ENCODE results near the gene PCSK5. TPM values are rescaled to one million over a fixed set of nuclear protein-coding genes. Genes with fewer than 3 reads are reported as not detected.

Gene PCSK5
- polyA plus RNA-seq, 1 donor (not counting 4 experiments of a cell fraction or from before 2014, with no cell fraction given) = 1.9 TPM

GRCh38 chr9:76330034-76330433 is 439.6 kb downstream of the PCSK5 start:
- H3K79me2 ChIP-seq (ENCODE audit: control insufficient read depth, insufficient read depth, low read length) = no peaks in the 10 kb centered on the region
- no peak overlapping the region for H3K4me3 ChIP-seq (ENCODE audit: control insufficient read depth in 2 of 3, extremely low read depth in 1 of 3, insufficient read depth in 2 of 3, low read depth in 1 of 3, low read length in 3 of 3)
- H3K4me1 ChIP-seq (ENCODE audit: control insufficient read depth, extremely low read depth, insufficient read depth, low read length) = no peaks in the 10 kb centered on the region
- H3K27ac ChIP-seq (ENCODE audit: control insufficient read depth, insufficient read depth, low read length) = no peak overlapping the region
- no peak overlapping the region for H3K9ac ChIP-seq (ENCODE audit: control insufficient read depth, extremely low read depth, insufficient read depth, low read length)
- no peak overlapping the region for H3K4me2 ChIP-seq (ENCODE audit: control insufficient read depth, extremely low read depth, insufficient read depth, low read depth, low read length)
- H2AFZ ChIP-seq (ENCODE audit: control insufficient read depth, low read length) = no peak overlapping the region
- no peaks in the 10 kb centered on the region for H3K36me3 ChIP-seq (ENCODE audit: control insufficient read depth in 2 of 2, extremely low read depth in 1 of 2, insufficient read depth in 2 of 2, low read length in 2 of 2)
- no peaks in the 10 kb centered on the region for H4K20me1 ChIP-seq (ENCODE audit: control insufficient read depth, extremely low read depth, insufficient read depth, low read length)
- no peaks in the 10 kb centered on the region for H3K9me1 ChIP-seq (ENCODE audit: control insufficient read depth, extremely low read depth, insufficient read depth, low read length)
- dilution Hi-C loops (cut with MboI; ENCODE audit: extremely low pct_ligation_motif_present, low sequenced_read_pairs) = no loop called here
- FAIRE-seq (no peak), DNase-seq (ENCODE audit: low read depth, low spot score) (no peak)
- no peaks in the 10 kb centered on the region for H3K9me3 ChIP-seq (ENCODE audit: control insufficient read depth, low read depth, low read length)
- H3K27me3 ChIP-seq (ENCODE audit: control insufficient read depth, extremely low read depth, insufficient read depth, low read length) = no peaks in the 10 kb centered on the region
- no peak for TF ChIP-seq EZH2 (IDR thresholded peaks at IDR 0.05; ENCODE audit: low read length)
- TF ChIP-seq CTCF (optimal IDR thresholded peaks at IDR 0.05 in 1 of 3, IDR thresholded peaks at IDR 0.05 in 1 of 3, conservative IDR thresholded peaks at IDR 0.05 in 1 of 3; ENCODE audit: extremely low read depth in 1 of 3, insufficient read depth in 2 of 3, low read length in 3 of 3) = no peak

GRCh38 chr9:76333388-76333787 is 442.9 kb downstream of the PCSK5 start:
- no peak overlapping the region for H3K9ac ChIP-seq (ENCODE audit: control insufficient read depth, extremely low read depth, insufficient read depth, low read length)
- FAIRE-seq = no peak

More at GRCh38 chr9:76333388-76333787, 442.9 kb downstream of the PCSK5 start:
- H4K20me1 ChIP-seq (ENCODE audit: control insufficient read depth, extremely low read depth, insufficient read depth, low read length) = no peaks in the 10 kb centered on the region
- no peak overlapping the region for H3K4me3 ChIP-seq (ENCODE audit: control insufficient read depth in 2 of 3, extremely low read depth in 1 of 3, insufficient read depth in 2 of 3, low read depth in 1 of 3, low read length in 3 of 3)
- no peaks in the 10 kb centered on the region for H3K9me3 ChIP-seq (ENCODE audit: control insufficient read depth, low read depth, low read length)
- no peaks in the 10 kb centered on the region for H3K4me1 ChIP-seq (ENCODE audit: control insufficient read depth, extremely low read depth, insufficient read depth, low read length)
- no peak overlapping the region for H3K4me2 ChIP-seq (ENCODE audit: control insufficient read depth, extremely low read depth, insufficient read depth, low read depth, low read length)
- TF ChIP-seq EZH2 (IDR thresholded peaks at IDR 0.05; ENCODE audit: low read length) = no peak
- no peak for TF ChIP-seq CTCF (optimal IDR thresholded peaks at IDR 0.05 in 1 of 3, IDR thresholded peaks at IDR 0.05 in 1 of 3, conservative IDR thresholded peaks at IDR 0.05 in 1 of 3; ENCODE audit: extremely low read depth in 1 of 3, insufficient read depth in 2 of 3, low read length in 3 of 3)
- H3K79me2 ChIP-seq (ENCODE audit: control insufficient read depth, insufficient read depth, low read length) = no peaks in the 10 kb centered on the region
- no peaks in the 10 kb centered on the region for H3K27me3 ChIP-seq (ENCODE audit: control insufficient read depth, extremely low read depth, insufficient read depth, low read length)
- no peak overlapping the region for H2AFZ ChIP-seq (ENCODE audit: control insufficient read depth, low read length)
- DNase-seq (ENCODE audit: low read depth, low spot score) = no peak
- no peaks in the 10 kb centered on the region for H3K36me3 ChIP-seq (ENCODE audit: control insufficient read depth in 2 of 2, extremely low read depth in 1 of 2, insufficient read depth in 2 of 2, low read length in 2 of 2)
- no peak overlapping the region for H3K27ac ChIP-seq (ENCODE audit: control insufficient read depth, insufficient read depth, low read length)
- dilution Hi-C loops (cut with MboI; ENCODE audit: extremely low pct_ligation_motif_present, low sequenced_read_pairs) = no loop called here
- no peaks in the 10 kb centered on the region for H3K9me1 ChIP-seq (ENCODE audit: control insufficient read depth, extremely low read depth, insufficient read depth, low read length)
